Upper lobe of left lung (tissue), 4 donors: Measurements from ENCODE around the gene SEMA5A.

Experiments
- CTCF ChIP-seq, 6 experiments: fragments of 450-650 bp in 4 of 6; fragments of 200-600 bp in 2 of 6; sonication (generic) in 2 of 6; IDR thresholded peaks; one replicate each; pipeline ENCODE4 v1.5.1; 2016 to 2019; ENCODE audit warnings: antibody characterized with exemption in 6 of 6
- EP300 ChIP-seq, 4 donors: sonication (generic); formaldehyde crosslinking; IDR thresholded peaks; one replicate each; pipeline ENCODE4 v1.5.1; 2017; ENCODE audit warnings: antibody characterized with exemption in 4 of 4, control low read depth in 2 of 4
- POLR2A ChIP-seq, 4 donors: fragments of 450-650 bp; IDR thresholded peaks; one replicate each; pipeline ENCODE4 v1.5.1; 2016 to 2017; ENCODE audit warnings: antibody characterized with exemption in 4 of 4, mild to moderate bottlenecking in 2 of 4

- TF ChIP-seq POLR2A (IDR thresholded peaks at IDR 0.05) (no peak), CTCF (IDR thresholded peaks at IDR 0.05) (no peak), EP300 (IDR thresholded peaks at IDR 0.05) (no peak)
Measured at GRCh38 chr5:9350301-9350797, 195.5 kb downstream of the SEMA5A start.
